OCI-LY1 (cell line): Measurements from ENCODE around the gene IL4R.

Experiments used
- H2AFZ ChIP-seq: fragments of 200-600 bp; sonication (generic), shearing (Covaris generic); 2 replicates; pipeline ENCODE4 v1.6.0; 2014; ENCODE audit warnings: antibody characterized with exemption, mild to moderate bottlenecking, low read length
- H3F3A ChIP-seq: fragments of 200-600 bp; sonication (generic), shearing (Covaris generic); 2 replicates; pipeline ENCODE4 v1.6.0; 2014; ENCODE audit warnings: mild to moderate bottlenecking, antibody characterized with exemption, low read length, moderate library complexity; ENCODE audit not compliant: insufficient read depth
- H3K27ac ChIP-seq: fragments of 200-600 bp; sonication (generic); 2 replicates; pipeline ENCODE4 v1.5.1; 2014; ENCODE audit warnings: low read length, mixed run types, mild to moderate bottlenecking, low read depth; ENCODE audit not compliant: poor library complexity, severe bottlenecking
- H3K27me3 ChIP-seq: fragments of 200-600 bp; sonication (generic); 2 replicates; pipeline ENCODE4 v1.6.0; 2014; ENCODE audit warnings: antibody characterized with exemption, mild to moderate bottlenecking, low read length, moderate library complexity; ENCODE audit not compliant: insufficient read depth
- H3K36me3 ChIP-seq: fragments of 200-600 bp; sonication (generic); 2 replicates; pipeline ENCODE4 v1.6.1; 2014; ENCODE audit warnings: mild to moderate bottlenecking, antibody characterized with exemption, low read length, moderate library complexity, mixed read lengths; ENCODE audit not compliant: insufficient read depth
- H3K4me1 ChIP-seq: fragments of 200-600 bp; sonication (generic); 2 replicates; pipeline ENCODE4 v1.5.1; 2014; ENCODE audit warnings: mild to moderate bottlenecking, low read length, moderate library complexity; ENCODE audit not compliant: insufficient read depth, severe bottlenecking
- H3K4me2 ChIP-seq: fragments of 200-600 bp; sonication (generic), shearing (Covaris generic); 2 replicates; pipeline ENCODE4 v1.6.1; 2014; ENCODE audit warnings: low read length
- H3K4me3 ChIP-seq: fragments of 200-600 bp; sonication (generic); 2 replicates; pipeline ENCODE4 v1.5.1; 2014; ENCODE audit warnings: low read length, low read depth, mild to moderate bottlenecking, mixed read lengths; ENCODE audit not compliant: poor library complexity, severe bottlenecking
- H3K79me2 ChIP-seq: fragments of 200-600 bp; shearing (Covaris generic); 2 replicates; pipeline ENCODE4 v1.6.1; 2016; ENCODE audit warnings: mixed run types, low read length, mixed read lengths; ENCODE audit not compliant: insufficient read depth
- H3K9ac ChIP-seq: fragments of 200-600 bp; sonication (generic), shearing (Covaris generic); 2 replicates; pipeline ENCODE4 v1.6.1; 2014; ENCODE audit warnings: mild to moderate bottlenecking, low read length, mixed read lengths
- H3K9me2 ChIP-seq: fragments of 200-600 bp; sonication (generic), shearing (Covaris generic); 2 replicates; pipeline ENCODE4 v1.6.1; 2014; ENCODE audit warnings: low read depth, mild to moderate bottlenecking, low read length, mixed read lengths
- H3K9me3 ChIP-seq: fragments of 200-600 bp; shearing (Covaris generic); 2 replicates; pipeline ENCODE4 v1.6.1; 2014; ENCODE audit warnings: low read length, mixed read lengths
- H4K20me1 ChIP-seq: fragments of 200-600 bp; sonication (generic), shearing (Covaris generic); 2 replicates; pipeline ENCODE4 v1.6.0; 2016; ENCODE audit warnings: mild to moderate bottlenecking, low read length; ENCODE audit not compliant: insufficient read depth
- CTCF ChIP-seq: fragments of 200-600 bp; sonication (generic), shearing (Covaris generic); IDR thresholded peaks from 2 replicates; pipeline ENCODE4 v1.5.1; 2017; ENCODE audit warnings: mild to moderate bottlenecking, antibody characterized with exemption, low read length, moderate library complexity, mixed read lengths
- EZH2 ChIP-seq: fragments of 200-600 bp; sonication (generic), shearing (Covaris generic); IDR thresholded peaks from 2 replicates; pipeline ENCODE4 v1.8.0; 2017; ENCODE audit warnings: borderline replicate concordance, mixed run types, mild to moderate bottlenecking, antibody characterized with exemption, low read length, moderate library complexity, mixed read lengths

The IL4R gene

GRCh38 chr16:27317738-27318391, 4.1 kb downstream of the IL4R start:
- Histone ChIP-seq H3K79me2 (peaks cover 75% of the 10 kb centered on the region), H3K9me2 (no peaks in the 10 kb centered on the region), H3K4me1 (peaks cover 56% of the 10 kb centered on the region), H2AFZ (no peak overlapping the region), H3K27ac (peak overlapping the region; percentile 46), H3F3A (no peaks in the 10 kb centered on the region), H4K20me1 (no peaks in the 10 kb centered on the region), H3K9me3 (no peaks in the 10 kb centered on the region), H3K9ac (peak overlapping the region; percentile 42; the same call in 1 of the 2 replicates), H3K36me3 (peaks cover 8% of the 10 kb centered on the region), H3K4me2 (peak overlapping the region; percentile 72), H3K27me3 (no peaks in the 10 kb centered on the region), H3K4me3 (peak overlapping the region; percentile 72)
- TF ChIP-seq CTCF (no peak), EZH2 (no peak)

DNA sequence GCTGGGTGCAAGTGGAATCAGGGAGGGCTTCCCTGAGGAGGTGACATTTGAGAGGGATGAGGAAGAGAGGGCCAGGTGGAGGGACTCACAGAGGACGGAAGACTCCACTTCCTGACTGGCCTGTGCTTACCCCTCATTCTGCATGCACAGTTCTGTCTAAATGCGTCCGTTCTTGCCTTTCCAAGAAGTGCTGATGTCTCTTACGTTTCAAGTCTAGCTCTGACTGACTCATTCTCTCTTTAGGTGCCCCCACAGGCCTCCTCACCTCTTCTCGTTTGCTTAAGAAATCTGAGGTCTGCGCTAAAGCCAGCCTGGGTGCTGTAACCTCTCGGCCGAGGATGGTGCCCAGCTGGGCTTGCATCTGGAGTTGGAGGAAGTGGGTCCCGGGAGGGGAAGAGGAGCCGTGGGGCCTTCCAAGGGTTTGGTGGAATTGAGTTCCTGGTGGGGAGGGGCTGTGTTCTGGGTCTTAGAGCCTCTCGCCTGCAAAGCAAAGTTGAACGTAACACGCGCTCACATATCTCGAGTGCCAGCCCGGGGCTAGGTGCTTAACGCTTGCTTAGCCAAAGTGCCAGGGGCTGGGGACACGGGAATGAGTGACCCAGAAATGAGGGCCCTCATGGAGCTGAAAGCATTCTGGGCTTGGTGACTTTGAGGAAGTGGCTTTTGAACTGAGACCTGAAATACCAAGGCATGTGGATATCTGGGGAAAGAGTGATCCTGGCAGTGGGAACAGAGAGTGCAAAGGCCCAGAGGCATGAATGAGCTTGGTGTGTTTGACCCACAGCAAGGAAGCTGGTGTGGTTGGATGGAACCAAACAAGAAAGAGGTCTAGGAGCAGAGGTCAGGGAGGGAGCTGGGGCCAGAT, 4.8 kb downstream of the IL4R start:
- H3K9me2 ChIP-seq: no peaks in the 10 kb centered on the region
- H3K27ac ChIP-seq: peak overlapping the region; percentile 46
- H3K9me3 ChIP-seq: no peaks in the 10 kb centered on the region
- H4K20me1 ChIP-seq: no peaks in the 10 kb centered on the region
- peaks cover 53% of the 10 kb centered on the region for H3K4me1 ChIP-seq
- no peaks in the 10 kb centered on the region for H3K27me3 ChIP-seq
- peak overlapping the region; percentile 72 for H3K4me2 ChIP-seq
- TF ChIP-seq CTCF (no peak), EZH2 (no peak)
- H3K36me3 ChIP-seq: peaks cover 8% of the 10 kb centered on the region
- H3K4me3 ChIP-seq: peak overlapping the region; percentile 72
- peaks cover 80% of the 10 kb centered on the region for H3K79me2 ChIP-seq
- H3K9ac ChIP-seq: peak overlapping the region; percentile 42; the same call in 1 of the 2 replicates
- H3F3A ChIP-seq: no peaks in the 10 kb centered on the region
- H2AFZ ChIP-seq: no peak overlapping the region

DNA sequence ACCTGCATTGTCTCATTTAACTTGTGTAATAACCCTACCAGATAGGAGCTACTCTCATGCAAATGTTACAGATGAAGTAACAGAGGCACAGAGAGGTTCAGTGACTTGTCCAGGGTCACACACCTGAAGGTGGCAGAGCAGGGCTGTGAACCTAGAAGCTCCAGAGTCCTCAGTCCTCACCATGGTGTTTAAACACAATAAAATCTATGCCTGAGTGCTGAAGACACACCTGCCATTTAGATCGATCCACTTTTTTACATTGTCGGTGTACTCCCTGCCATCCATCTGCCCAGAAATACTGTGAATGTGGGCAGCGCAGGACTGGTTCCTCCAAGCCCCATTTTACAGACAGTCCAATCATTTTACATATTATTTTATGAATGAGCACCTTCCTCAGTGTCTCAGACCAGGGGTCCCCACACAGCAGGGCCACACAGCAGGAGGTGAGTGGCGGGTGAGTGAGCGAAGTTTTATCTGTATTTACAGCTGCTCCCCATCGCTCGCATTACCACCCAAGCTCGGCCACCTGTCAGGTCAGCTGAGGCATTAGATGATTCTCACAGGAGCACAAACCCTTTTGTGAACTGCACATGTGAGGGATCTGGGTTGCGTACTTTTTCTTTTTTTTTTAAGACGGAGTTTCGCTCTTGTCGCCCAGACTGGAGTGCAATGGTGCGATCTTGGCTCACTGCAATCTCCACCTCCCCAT, 5.6 kb downstream of the IL4R start:
- Histone ChIP-seq H3K4me3 (peak overlapping the region; percentile 72), H3K27ac (peak overlapping the region; percentile 46), H3F3A (no peaks in the 10 kb centered on the region), H4K20me1 (no peaks in the 10 kb centered on the region), H3K4me1 (peaks cover 53% of the 10 kb centered on the region), H2AFZ (no peak overlapping the region), H3K9me3 (no peaks in the 10 kb centered on the region), H3K27me3 (no peaks in the 10 kb centered on the region), H3K36me3 (peaks cover 8% of the 10 kb centered on the region), H3K9me2 (no peaks in the 10 kb centered on the region), H3K9ac (peak overlapping the region; percentile 9; the same call in 1 of the 2 replicates), H3K4me2 (peak overlapping the region; percentile 72), H3K79me2 (peaks cover 77% of the 10 kb centered on the region)
- TF ChIP-seq EZH2 (no peak), CTCF (no peak)
